Transverse colon (tissue), 4 donors: Measurements from ENCODE around the gene FBXO31. TPM values are rescaled to one million over a fixed set of nuclear protein-coding genes. Genes with fewer than 3 reads are reported as not detected.
A peak's percentile ranks its signal among the peaks of the same experiment; 100 is the strongest.

ENCODE experiments used
- DNase-seq: peaks from one replicate; pipeline ENCODE4 v3.0.0-alpha.2; 2019
- H3K27ac ChIP-seq, 4 donors: fragments of 200-600 bp; sonication (generic); 2 replicates each; pipeline ENCODE4 v1.5.1; 2016 to 2018; ENCODE audit warnings: inconsistent platforms in 4 of 4
- H3K27me3 ChIP-seq: fragments of 200-600 bp; sonication (generic); 2 replicates; pipeline ENCODE4 v1.5.1; 2017; ENCODE audit warnings: inconsistent platforms
- H3K36me3 ChIP-seq, 4 donors: fragments of 200-600 bp; sonication (generic); 2 replicates each; pipeline ENCODE4 v1.5.1; 2017 to 2019; ENCODE audit warnings: inconsistent platforms in 4 of 4
- H3K4me1 ChIP-seq, 4 donors: fragments of 200-600 bp; sonication (generic); 2 replicates each; pipeline ENCODE4 v1.5.1; 2017 to 2020; ENCODE audit warnings: inconsistent platforms in 4 of 4
- H3K4me3 ChIP-seq, 4 donors: fragments of 200-600 bp; sonication (generic); 1 replicate in 1 of 4; 2 replicates in 3 of 4; pipeline versions ENCODE4 v1.5.1 to v1.6.1; 2017 to 2019; ENCODE audit warnings: inconsistent platforms in 4 of 4
- H3K9me3 ChIP-seq, 2 donors: fragments of 200-600 bp; sonication (generic); 2 replicates each; pipeline ENCODE4 v1.5.1; 2017 to 2019; ENCODE audit warnings: inconsistent platforms in 2 of 2
- EP300 ChIP-seq: sonication (generic); formaldehyde crosslinking; IDR thresholded peaks from one replicate; pipeline ENCODE4 v1.6.1; 2017; ENCODE audit warnings: antibody characterized with exemption, low read depth
- POLR2A ChIP-seq: fragments of 450-650 bp; IDR thresholded peaks from one replicate; pipeline ENCODE4 v1.6.1; 2016; ENCODE audit warnings: antibody characterized with exemption, mild to moderate bottlenecking, moderate library complexity
- POLR2AphosphoS5 ChIP-seq, 3 donors: sonication (generic); formaldehyde crosslinking; IDR thresholded peaks; one replicate each; pipeline ENCODE4 v1.6.1; 2016; ENCODE audit warnings: antibody characterized with exemption in 3 of 3
- WGBS, 2 donors: methylation state at CpG; one replicate each; pipeline ENCODE4 v1.1.5; 2018; ENCODE audit warnings: low coverage in 1 of 2; 5-methylcytosine and 5-hydroxymethylcytosine counted together
- in situ Hi-C, 4 donors: fragments of 200-750 bp; cut with MboI; loops; one replicate each; pipeline versions ENCODE4 v1.15.0 to v1.15.1; 2017; ENCODE audit warnings: low sequenced_read_pairs in 3 of 4, low pct_ligation_motif_present in 1 of 4, low pct_unique_long_range_greater_than_20kb in 1 of 4
- intact Hi-C: fragments of 100-400 bp; cut with DNase I; formaldehyde crosslinking; loops from one replicate; pipeline ENCODE4 v1.15.1; 2023; ENCODE audit warnings: low total_unique reads
- total RNA-seq, 4 donors: library from RNA; depleted of rRNA; stranded (reverse); fragments of >200 nt; gene quantifications; one replicate each; pipeline ENCODE4 v1.1.0, GENCODE V29; 2016
- TF ChIP-seq, protein P1 (sequence below), 5 experiments: fragments of 200-600 bp in 3 of 5; fragments of 450-650 bp in 2 of 5; sonication (generic) in 3 of 5; IDR thresholded peaks; 1 replicate in 2 of 5; 2 replicates in 3 of 5; pipeline ENCODE4 v1.5.1; 2016 to 2017; ENCODE audit warnings: antibody characterized with exemption in 5 of 5, inconsistent platforms in 3 of 5, mild to moderate bottlenecking in 2 of 5, moderate library complexity in 1 of 5

Gene FBXO31
- total RNA-seq, 4 donors from 2014 or later = 83.6 to 403 (median 224) TPM

DNA sequence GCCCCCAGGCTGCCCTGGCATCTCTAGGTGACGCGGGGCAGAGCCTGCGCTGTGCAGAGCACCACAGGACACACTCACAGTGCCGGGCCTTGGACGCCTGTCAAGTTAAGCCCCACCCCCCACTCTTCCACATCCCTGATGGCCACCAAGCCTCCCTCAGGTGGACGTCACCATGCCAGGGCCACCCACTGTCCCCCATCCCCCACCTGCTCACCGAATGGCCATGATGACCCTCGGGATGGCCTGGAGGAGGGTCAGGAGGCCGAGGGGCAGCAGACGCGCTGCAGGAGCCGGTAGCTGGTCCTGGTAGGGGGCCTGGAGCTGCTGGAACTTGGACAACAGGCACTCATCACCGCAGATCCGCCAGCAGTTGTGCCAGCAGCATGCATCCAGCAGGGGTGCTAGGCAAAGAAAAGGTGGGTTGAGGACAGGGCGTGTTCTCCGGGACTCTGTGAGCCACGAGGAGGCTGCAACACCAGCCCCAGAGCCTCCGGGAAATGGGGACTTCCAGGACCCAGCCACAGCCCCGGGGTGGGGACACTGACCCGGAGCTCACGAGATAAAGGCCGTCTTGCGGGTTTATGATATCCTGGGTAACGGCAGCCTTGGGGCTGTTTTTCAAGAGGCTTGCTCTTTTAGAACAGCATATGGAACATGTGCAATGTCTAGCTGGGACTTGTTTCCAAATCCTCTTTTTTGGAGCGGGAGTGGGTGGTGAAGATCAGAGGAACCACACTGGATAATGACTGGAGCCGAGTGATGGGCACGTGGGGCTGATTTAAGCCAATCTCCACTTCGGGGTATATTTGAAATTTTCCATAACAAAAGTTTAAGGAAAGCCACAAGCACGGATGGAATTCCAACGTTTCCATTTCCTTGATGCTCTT is 77.8 kb downstream of the FBXO31 start:
- intact Hi-C loops = no loop called here
- H3K9me3 ChIP-seq = no peaks in the 10 kb centered on the region
- H3K36me3 ChIP-seq = no peaks in the 10 kb centered on the region
- H3K4me3 ChIP-seq = no peak overlapping the region
- H3K27me3 ChIP-seq = no peaks in the 10 kb centered on the region
- no peak for TF ChIP-seq EP300
- TF ChIP-seq, protein P1, sequence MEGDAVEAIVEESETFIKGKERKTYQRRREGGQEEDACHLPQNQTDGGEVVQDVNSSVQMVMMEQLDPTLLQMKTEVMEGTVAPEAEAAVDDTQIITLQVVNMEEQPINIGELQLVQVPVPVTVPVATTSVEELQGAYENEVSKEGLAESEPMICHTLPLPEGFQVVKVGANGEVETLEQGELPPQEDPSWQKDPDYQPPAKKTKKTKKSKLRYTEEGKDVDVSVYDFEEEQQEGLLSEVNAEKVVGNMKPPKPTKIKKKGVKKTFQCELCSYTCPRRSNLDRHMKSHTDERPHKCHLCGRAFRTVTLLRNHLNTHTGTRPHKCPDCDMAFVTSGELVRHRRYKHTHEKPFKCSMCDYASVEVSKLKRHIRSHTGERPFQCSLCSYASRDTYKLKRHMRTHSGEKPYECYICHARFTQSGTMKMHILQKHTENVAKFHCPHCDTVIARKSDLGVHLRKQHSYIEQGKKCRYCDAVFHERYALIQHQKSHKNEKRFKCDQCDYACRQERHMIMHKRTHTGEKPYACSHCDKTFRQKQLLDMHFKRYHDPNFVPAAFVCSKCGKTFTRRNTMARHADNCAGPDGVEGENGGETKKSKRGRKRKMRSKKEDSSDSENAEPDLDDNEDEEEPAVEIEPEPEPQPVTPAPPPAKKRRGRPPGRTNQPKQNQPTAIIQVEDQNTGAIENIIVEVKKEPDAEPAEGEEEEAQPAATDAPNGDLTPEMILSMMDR (IDR thresholded peaks at IDR 0.05) = peak in 1 of 5 experiments; percentile 23
- peaks cover 0 to 6% (median 0%) of the 10 kb centered on the region in 4 donors for H3K4me1 ChIP-seq
- 62 to 63% methylated on average over 5 to 26 of the region's 30 CpGs for WGBS, 2 donors
- H3K27ac ChIP-seq = no peak overlapping the region
- no peak for DNase-seq
- in situ Hi-C loops = loop anchor here in 1 of 4 donors (25.0 kb wide), 1 partner anchor 332 kb away; no protein-coding TSS in a partner anchor

DNA sequence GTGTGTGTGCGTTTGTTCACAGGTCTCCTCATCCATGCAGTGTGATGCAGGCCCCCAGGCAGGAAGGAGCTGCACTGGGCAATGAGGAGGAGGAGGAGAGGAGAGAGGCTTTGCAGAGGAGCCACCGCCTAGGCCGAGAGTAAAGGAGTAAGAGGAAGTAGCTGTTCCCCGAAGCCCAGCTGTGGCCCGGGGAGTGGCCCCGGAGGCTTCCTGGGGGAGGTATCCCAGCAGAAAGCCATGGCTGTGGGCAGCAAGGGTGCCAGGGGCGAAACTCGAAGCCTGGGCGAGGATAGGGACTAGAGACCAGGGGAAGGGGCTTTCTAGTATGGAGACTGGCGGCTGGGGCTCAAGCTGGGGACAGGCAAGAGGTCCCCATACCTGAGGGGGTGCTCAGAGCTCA is 78.6 kb downstream of the FBXO31 start:
- H3K4me3 ChIP-seq = no peak overlapping the region
- no peaks in the 10 kb centered on the region for H3K36me3 ChIP-seq
- H3K9me3 ChIP-seq = no peaks in the 10 kb centered on the region
- H3K27ac ChIP-seq = no peak overlapping the region
- H3K27me3 ChIP-seq = no peaks in the 10 kb centered on the region
- TF ChIP-seq POLR2AphosphoS5 (IDR thresholded peaks at IDR 0.05) (no peak), EP300 (no peak), POLR2A (no peak)
- TF ChIP-seq, protein P1 (IDR thresholded peaks at IDR 0.05) = no peak
- 57 to 87% methylated on average over 3 to 10 of the region's 10 CpGs for WGBS, 2 donors
- peaks cover 0 to 6% (median 0%) of the 10 kb centered on the region in 4 donors for H3K4me1 ChIP-seq
- DNase-seq = no peak
- in situ Hi-C loops (loop anchor here in 1 of 4 donors (25.0 kb wide), 1 partner anchor 332 kb away; no protein-coding TSS in a partner anchor), intact Hi-C loops (no loop called here)

DNA sequence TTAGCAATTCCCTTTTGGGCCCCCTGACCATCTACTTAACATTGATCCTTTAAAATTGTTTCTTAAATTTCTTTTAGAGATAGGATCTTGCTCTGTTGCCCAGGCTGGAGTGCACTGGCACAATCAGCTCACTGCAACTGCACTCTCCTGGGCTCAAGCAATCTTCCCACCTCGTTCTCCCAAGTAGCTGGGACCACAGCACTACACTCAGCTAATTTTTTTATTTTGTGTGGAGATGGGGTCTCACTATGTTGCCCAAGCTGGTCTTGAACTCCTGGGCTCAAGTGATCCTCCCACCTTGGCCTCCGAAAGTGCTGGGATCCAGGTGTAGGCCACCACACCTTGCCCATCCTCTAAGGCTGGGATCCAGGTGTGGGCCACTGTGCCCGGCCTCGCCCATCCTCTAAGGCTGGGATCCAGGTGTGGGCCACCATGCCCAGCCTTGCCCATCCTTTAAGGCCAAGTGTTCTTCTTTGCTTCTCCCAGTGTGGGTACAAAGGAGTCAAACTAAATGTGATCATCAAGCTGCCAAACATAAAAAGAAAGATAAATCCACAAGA is 79.5 kb downstream of the FBXO31 start:
- Histone ChIP-seq H3K36me3 (no peaks in the 10 kb centered on the region), H3K27ac (no peak overlapping the region), H3K4me1 (peaks cover 0 to 6% (median 0%) of the 10 kb centered on the region in 4 donors), H3K4me3 (no peak overlapping the region), H3K27me3 (no peaks in the 10 kb centered on the region), H3K9me3 (no peaks in the 10 kb centered on the region)
- 87 to 100% methylated on average over 2 to 4 of the region's 4 CpGs for WGBS, 2 donors
- intact Hi-C loops = no loop called here
- no peak for DNase-seq
- in situ Hi-C loops = loop anchor here in 1 of 4 donors (25.0 kb wide), 1 partner anchor 333 kb away; no protein-coding TSS in a partner anchor
- no peak for TF ChIP-seq POLR2AphosphoS5 (IDR thresholded peaks at IDR 0.05)
- TF ChIP-seq, protein P1 (IDR thresholded peaks at IDR 0.05) = no peak
- no peak for TF ChIP-seq EP300
- no peak for TF ChIP-seq POLR2A

DNA sequence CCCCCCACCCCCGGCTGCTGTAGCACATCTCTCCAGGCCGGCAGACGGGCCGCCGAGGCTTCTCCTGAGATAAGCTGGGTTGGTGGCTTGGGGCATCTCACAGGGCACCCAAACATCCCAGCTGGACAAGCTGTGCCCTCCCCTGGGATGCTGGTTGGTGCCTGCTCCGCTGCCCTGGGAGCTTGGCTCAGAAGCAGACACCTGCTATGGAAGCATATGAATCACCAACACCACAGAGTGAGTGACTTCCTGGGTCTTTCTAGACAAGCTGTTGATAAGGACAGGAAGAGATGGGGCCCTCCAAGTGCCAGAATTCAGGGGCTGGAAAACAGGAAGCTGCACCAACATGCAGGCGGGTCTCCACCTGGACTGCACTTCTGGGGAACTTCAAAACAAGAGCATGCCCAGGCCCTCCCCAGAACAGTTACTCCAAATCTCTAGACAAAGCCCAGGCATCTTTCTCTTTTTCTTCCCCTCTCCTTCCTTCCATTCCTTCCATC is 80.1 kb downstream of the FBXO31 start:
- in situ Hi-C loops = loop anchor here in 1 of 4 donors (25.0 kb wide), 1 partner anchor 334 kb away; no protein-coding TSS in a partner anchor
- intact Hi-C loops = no loop called here
- TF ChIP-seq EP300 (no peak), POLR2AphosphoS5 (IDR thresholded peaks at IDR 0.05) (no peak), POLR2A (no peak)
- TF ChIP-seq, protein P1 (IDR thresholded peaks at IDR 0.05) = no peak
- no peak for DNase-seq
- no peak overlapping the region for H3K27ac ChIP-seq
- H3K4me1 ChIP-seq = peaks cover 0 to 6% (median 0%) of the 10 kb centered on the region in 4 donors
- H3K9me3 ChIP-seq = no peaks in the 10 kb centered on the region
- 93% methylated on average over 7 of the region's 7 CpGs; no CpG with 5 or more reads in 1 of the 2 donors for whole genome bisulfite sequencing, 2 donors
- H3K4me3 ChIP-seq = no peak overlapping the region
- H3K36me3 ChIP-seq = no peaks in the 10 kb centered on the region
- no peaks in the 10 kb centered on the region for H3K27me3 ChIP-seq
